ENCODE data around the gene HERC4. TPM values are rescaled to one million over a fixed set of nuclear protein-coding genes. Genes with fewer than 3 reads are reported as not detected.

Gene HERC4
- total RNA-seq, 1 donor from 2014 or later: 15.0 TPM

DNA sequence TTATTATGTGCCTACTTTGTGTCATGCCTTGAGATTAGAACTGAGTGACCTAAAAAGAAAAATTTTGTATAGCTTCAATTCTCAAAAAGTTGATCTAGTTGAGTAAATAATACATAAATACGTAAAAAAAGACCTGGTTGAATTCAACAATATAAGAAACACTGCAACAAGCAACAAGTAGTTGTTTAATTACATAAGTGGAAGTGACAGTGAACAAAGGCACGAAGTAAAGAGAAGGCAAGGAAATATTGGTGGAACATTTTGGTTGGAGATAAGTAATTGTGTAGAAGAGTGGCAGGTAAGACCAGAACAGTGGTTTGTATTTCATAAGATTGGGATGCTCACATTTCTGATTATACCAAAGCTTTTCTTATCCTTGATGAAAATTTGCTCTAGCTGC, 26.0 kb upstream of the HERC4 start:
- Histone ChIP-seq H3K4me3 (no peak overlapping the region), H3K27ac (no peak overlapping the region), H3K27me3 (no peaks in the 10 kb centered on the region), H3K36me3 (no peaks in the 10 kb centered on the region), H3K9me3 (no peaks in the 10 kb centered on the region), H3K4me1 (no peaks in the 10 kb centered on the region)
- TF ChIP-seq CTCF (IDR thresholded peaks at IDR 0.05): no peak
- intact Hi-C loops (cut with DNase I): no loop called here
- no peak for DNase-seq (ENCODE audit: low spot score in 2 of 2)

GRCh38 chr10:68099736-68100135, 24.7 kb upstream of the HERC4 start:
- intact Hi-C loops (cut with DNase I): no loop called here
- H3K4me3 ChIP-seq: no peak overlapping the region
- no peak overlapping the region for H3K27ac ChIP-seq
- no peaks in the 10 kb centered on the region for H3K4me1 ChIP-seq
- H3K36me3 ChIP-seq: no peaks in the 10 kb centered on the region
- no peak for DNase-seq (ENCODE audit: low spot score in 2 of 2)
- no peaks in the 10 kb centered on the region for H3K9me3 ChIP-seq
- no peak for TF ChIP-seq CTCF (IDR thresholded peaks at IDR 0.05)
- H3K27me3 ChIP-seq: no peaks in the 10 kb centered on the region

DNA sequence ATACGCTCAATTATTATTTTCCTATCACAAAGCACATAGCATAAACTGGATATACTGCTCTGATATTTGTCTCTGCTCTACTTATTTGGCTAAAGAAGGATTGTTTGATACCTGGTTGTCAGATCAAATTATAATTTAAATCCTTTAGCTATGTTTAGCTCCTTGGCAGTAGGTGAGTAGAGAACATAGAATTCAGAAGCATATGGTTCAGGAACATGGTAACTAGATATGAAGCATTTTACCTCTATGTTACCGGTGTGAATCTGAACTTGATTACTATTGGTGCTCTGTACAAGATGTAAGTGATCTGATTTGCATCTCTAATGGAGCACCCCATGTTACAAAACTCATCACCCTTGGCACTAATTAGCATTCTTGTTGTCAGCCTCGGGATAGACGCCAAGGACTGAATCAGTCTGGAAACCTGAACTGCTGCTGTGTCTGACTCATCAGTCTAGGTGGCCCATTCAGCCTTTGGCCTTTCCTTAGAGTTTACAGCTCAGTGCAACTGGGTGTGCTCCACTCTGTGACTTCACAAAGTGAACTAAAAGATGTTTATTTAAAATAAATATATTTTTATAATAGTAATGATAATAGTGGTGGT, 21.9 kb upstream of the HERC4 start:
- DNase-seq (ENCODE audit: low spot score in 2 of 2): no peak
- intact Hi-C loops (cut with DNase I): no loop called here
- no peak overlapping the region for H3K27ac ChIP-seq
- H3K36me3 ChIP-seq: no peaks in the 10 kb centered on the region
- H3K27me3 ChIP-seq: no peaks in the 10 kb centered on the region
- no peaks in the 10 kb centered on the region for H3K9me3 ChIP-seq
- no peak for TF ChIP-seq CTCF (IDR thresholded peaks at IDR 0.05)
- H3K4me3 ChIP-seq: no peak overlapping the region
- H3K4me1 ChIP-seq: no peaks in the 10 kb centered on the region

DNA sequence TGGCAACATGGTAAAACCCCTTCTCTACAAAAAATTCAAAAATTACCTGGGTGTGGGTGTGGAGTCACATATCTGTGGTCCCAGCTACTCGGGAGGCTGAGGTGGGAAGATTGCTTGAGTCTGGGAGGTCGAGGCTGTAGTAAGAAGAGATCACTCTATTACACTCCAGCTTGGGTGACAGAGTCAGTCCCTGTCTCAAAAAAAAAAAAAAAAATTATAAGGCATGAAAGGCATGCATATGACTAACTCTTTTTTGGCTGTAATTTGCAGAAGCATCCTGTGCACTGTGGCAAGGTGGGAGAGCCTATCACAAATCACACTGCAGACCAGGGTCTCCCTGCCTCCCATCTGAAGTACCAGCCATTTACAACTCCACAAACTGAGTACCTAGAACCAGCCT, 20.1 kb upstream of the HERC4 start:
- Histone ChIP-seq H3K27ac (no peak overlapping the region), H3K4me1 (no peaks in the 10 kb centered on the region), H3K9me3 (no peaks in the 10 kb centered on the region), H3K27me3 (no peaks in the 10 kb centered on the region), H3K36me3 (no peaks in the 10 kb centered on the region), H3K4me3 (no peak overlapping the region)
- no peak for DNase-seq (ENCODE audit: low spot score in 2 of 2)
- TF ChIP-seq CTCF (IDR thresholded peaks at IDR 0.05): no peak
- intact Hi-C loops (cut with DNase I): no loop called here

- Histone ChIP-seq H3K4me3 (no peak overlapping the region), H3K27ac (no peak overlapping the region), H3K36me3 (no peaks in the 10 kb centered on the region), H3K27me3 (no peaks in the 10 kb centered on the region), H3K9me3 (no peaks in the 10 kb centered on the region), H3K4me1 (no peaks in the 10 kb centered on the region)
- DNase-seq (ENCODE audit: low spot score in 2 of 2): no peak
- intact Hi-C loops (cut with DNase I): no loop called here
- no peak for TF ChIP-seq CTCF (IDR thresholded peaks at IDR 0.05)
Measured at GRCh38 chr10:68092512-68092911, 17.4 kb upstream of the HERC4 start.

DNA sequence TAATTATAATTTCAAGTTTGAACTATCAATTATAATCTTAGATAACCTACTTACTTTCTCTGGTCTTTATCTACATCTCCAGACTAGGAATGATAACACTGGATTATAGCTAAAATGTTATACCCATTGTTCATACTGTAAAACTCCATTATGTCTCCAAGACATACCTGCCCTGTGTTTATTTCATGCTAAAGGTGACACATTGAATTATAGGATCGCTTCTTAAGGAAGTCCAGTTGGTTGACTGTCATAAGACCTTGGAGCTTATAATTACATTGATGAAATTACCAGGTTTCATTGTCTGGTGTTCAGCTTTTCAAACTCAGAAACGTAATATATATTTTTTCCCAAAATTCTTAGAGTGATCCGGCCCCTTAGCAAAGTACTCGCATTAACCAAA, 15.5 kb upstream of the HERC4 start:
- DNase-seq (ENCODE audit: low spot score in 2 of 2): no peak
- Histone ChIP-seq H3K27me3 (no peaks in the 10 kb centered on the region), H3K9me3 (no peaks in the 10 kb centered on the region), H3K27ac (no peak overlapping the region), H3K4me3 (no peak overlapping the region), H3K36me3 (no peaks in the 10 kb centered on the region), H3K4me1 (no peaks in the 10 kb centered on the region)
- TF ChIP-seq CTCF (IDR thresholded peaks at IDR 0.05): no peak
- intact Hi-C loops (cut with DNase I): no loop called here
